HCT116 (cell line): ENCODE results near the gene GPN2. TPM values are rescaled to one million over a fixed set of nuclear protein-coding genes. Genes with fewer than 3 reads are reported as not detected.
A peak's percentile ranks its signal among the peaks of the same experiment; 100 is the strongest.

Source experiments
- ATAC-seq: fragments of 200-7000 bp; cut with Tn5 transposase; 2 replicates; pipeline ENCODE4 v1.9.1; 2020; ENCODE audit warnings: mild to moderate bottlenecking, moderate library complexity
- BruUV-seq: library from RNA; stranded (reverse); fragments of 400-500 nt; replicated peaks from 2 replicates; lab custom pipeline; 2021; lab: Mats Ljungman, UMichigan
- CTCF ChIA-PET: fragments of 300-600 bp; sonication (Branson Sonifier 250); formaldehyde crosslinking; loops from one replicate; lab custom pipeline; 2021; ENCODE audit warnings: antibody characterized with exemption; lab: Charles Lee
- POLR2A ChIA-PET: fragments of 300-600, 350-600 bp; sonication (Branson Sonifier 250); formaldehyde crosslinking; loops from one replicate; lab custom pipeline; 2021; ENCODE audit warnings: antibody characterized with exemption; lab: Charles Lee
- RAD21 ChIA-PET, 2 experiments: fragments of 300-600 bp; sonication (Branson Sonifier 250); formaldehyde crosslinking; loops; one replicate each; lab custom pipeline; 2023; ENCODE audit warnings: low total read pairs in 2 of 2; ENCODE audit not compliant: uncharacterized antibody in 2 of 2, unreplicated experiment in 2 of 2, low non-redundant PET in 1 of 2; lab: Charles Lee
- DNase-seq: peaks from one replicate; pipeline ENCODE4 v3.0.0-alpha.2; 2010; ENCODE audit warnings: low read depth, low spot score
- H2AFZ ChIP-seq: fragments of 200-600 bp; shearing (Covaris generic), sonication (generic); 2 replicates; pipeline ENCODE4 v1.6.1; 2017; ENCODE audit warnings: low read depth, mixed run types, mixed read lengths, antibody characterized with exemption, low read length; ENCODE audit not compliant: poor library complexity, severe bottlenecking
- H3K27ac ChIP-seq: 2 replicates; pipeline ENCODE4 v1.5.1; 2012; ENCODE audit warnings: low read depth, low read length
- H3K27me3 ChIP-seq: fragments of 200-600 bp; sonication (generic); 2 replicates; pipeline ENCODE4 v1.6.1; 2016; ENCODE audit warnings: mixed run types, low read length, mixed read lengths; ENCODE audit not compliant: insufficient read depth
- H3K36me3 ChIP-seq, 2 experiments: fragments of 200-500 bp in 1 of 2; fragments of 200-600 bp in 1 of 2; sonication (Bioruptor generic) in 1 of 2; sonication (generic) in 1 of 2; 2 replicates each; pipeline versions ENCODE4 v1.5.1 to v1.6.1; 2014 to 2016; ENCODE audit warnings: low read length in 2 of 2, inconsistent platforms in 1 of 2, mixed read lengths in 1 of 2, mixed run types in 1 of 2; ENCODE audit not compliant: insufficient read depth in 2 of 2, control insufficient read depth in 1 of 2
- H3K4me1 ChIP-seq, 2 experiments: fragments of 200-600 bp in 1 of 2; sonication (generic) in 1 of 2; 2 replicates each; pipeline versions ENCODE4 v1.5.1 to v1.6.1; 2012 to 2017; ENCODE audit warnings: low read length in 2 of 2, inconsistent platforms in 1 of 2, mild to moderate bottlenecking in 1 of 2, mixed read lengths in 1 of 2, mixed run types in 1 of 2, moderate library complexity in 1 of 2; ENCODE audit not compliant: insufficient read depth in 2 of 2, control insufficient read depth in 1 of 2
- H3K4me2 ChIP-seq: fragments of 200-600 bp; sonication (generic); 2 replicates; pipeline ENCODE4 v1.6.1; 2017; ENCODE audit warnings: mixed run types, low read length, mixed read lengths
- H3K4me3 ChIP-seq, 2 experiments: fragments of 200-600 bp in 1 of 2; sonication (generic) in 1 of 2; replicated peaks in 1 of 2; 2 replicates each; pipeline ENCODE4 v1.5.1; 2011 to 2016; ENCODE audit warnings: low read length in 2 of 2, control low read depth in 1 of 2, low read depth in 1 of 2, mild to moderate bottlenecking in 1 of 2, mixed read lengths in 1 of 2, mixed run types in 1 of 2
- H3K79me2 ChIP-seq: fragments of 200-600 bp; sonication (generic); 2 replicates; pipeline ENCODE4 v1.6.1; 2017; ENCODE audit warnings: mild to moderate bottlenecking, mixed run types, low read length, moderate library complexity, mixed read lengths; ENCODE audit not compliant: insufficient read depth
- H3K9ac ChIP-seq: fragments of 200-600 bp; sonication (generic); 2 replicates; pipeline ENCODE4 v1.6.1; 2016; ENCODE audit warnings: low read length, mixed read lengths
- H3K9me2 ChIP-seq: fragments of 200-600 bp; sonication (generic), shearing (Covaris generic); 2 replicates; pipeline ENCODE4 v1.6.1; 2017; ENCODE audit warnings: mixed run types, mild to moderate bottlenecking, moderate library complexity; ENCODE audit not compliant: insufficient read depth
- H3K9me3 ChIP-seq, 2 experiments: fragments of 200-500 bp in 1 of 2; fragments of 200-600 bp in 1 of 2; sonication (Bioruptor generic) in 1 of 2; sonication (generic) in 1 of 2; 2 replicates each; pipeline ENCODE4 v1.6.1; 2014 to 2017; ENCODE audit warnings: low read length in 2 of 2, mixed read lengths in 2 of 2, inconsistent platforms in 1 of 2, low read depth in 1 of 2, mild to moderate bottlenecking in 1 of 2, mixed run types in 1 of 2, moderate library complexity in 1 of 2; ENCODE audit not compliant: control insufficient read depth in 1 of 2, insufficient read depth in 1 of 2
- H4K20me1 ChIP-seq: fragments of 200-600 bp; sonication (generic), shearing (Covaris generic); 2 replicates; pipeline ENCODE4 v1.6.1; 2017; ENCODE audit warnings: mixed run types, mild to moderate bottlenecking, moderate library complexity; ENCODE audit not compliant: insufficient read depth
- ATF3 ChIP-seq: IDR thresholded peaks from 2 replicates; pipeline ENCODE4 v1.6.1; 2012
- CBX3 ChIP-seq: IDR thresholded peaks from 2 replicates; pipeline ENCODE4 v1.6.1; 2012; ENCODE audit warnings: low read depth
- CEBPB ChIP-seq: IDR thresholded peaks from 2 replicates; pipeline ENCODE4 v1.6.1; 2012; ENCODE audit warnings: low read depth
- CTCF ChIP-seq, 3 experiments: fragments of 200-600 bp in 1 of 3; sonication (generic) in 1 of 3; IDR thresholded peaks in 2 of 3; conservative IDR thresholded peaks in 1 of 3; 2 replicates each; pipeline ENCODE4 v1.5.1; 2012 to 2017; ENCODE audit warnings: low read depth in 2 of 3, low read length in 2 of 3, antibody characterized with exemption in 1 of 3, borderline replicate concordance in 1 of 3, control low read depth in 1 of 3, mild to moderate bottlenecking in 1 of 3, mixed read lengths in 1 of 3, mixed run types in 1 of 3, moderate library complexity in 1 of 3; ENCODE audit not compliant: insufficient read depth in 1 of 3
- EGR1 ChIP-seq: IDR thresholded peaks from 2 replicates; pipeline ENCODE4 v1.6.1; 2012; ENCODE audit warnings: low read depth
- ELF1 ChIP-seq: IDR thresholded peaks from 2 replicates; pipeline ENCODE4 v1.6.1; 2012; ENCODE audit warnings: low read depth, borderline replicate concordance
- EZH2 ChIP-seq: fragments of 200-600 bp; sonication (generic); IDR thresholded peaks from 2 replicates; pipeline ENCODE4 v1.6.1; 2017; ENCODE audit warnings: antibody characterized with exemption, mixed run types
- FOSL1 ChIP-seq: IDR thresholded peaks from 2 replicates; pipeline ENCODE4 v1.6.1; 2012; ENCODE audit warnings: low read depth
- MAX ChIP-seq: IDR thresholded peaks from 2 replicates; pipeline ENCODE4 v1.6.1; 2012
- POLR2A ChIP-seq: IDR thresholded peaks from 2 replicates; pipeline ENCODE4 v1.7.0; 2011; ENCODE audit warnings: borderline replicate concordance; ENCODE audit not compliant: insufficient read depth, insufficient read length; ENCODE audit errors: extremely low read depth
- POLR2AphosphoS5 ChIP-seq: IDR thresholded peaks from 2 replicates; pipeline ENCODE4 v1.6.1; 2011; ENCODE audit warnings: mild to moderate bottlenecking, low read depth, low read length, moderate library complexity
- RAD21 ChIP-seq: IDR thresholded peaks from 2 replicates; pipeline ENCODE4 v1.6.1; 2012; ENCODE audit warnings: low read depth, mild to moderate bottlenecking
- REST ChIP-seq: IDR thresholded peaks from 2 replicates; pipeline ENCODE4 v1.6.1; 2012; ENCODE audit warnings: low read depth
- SIN3A ChIP-seq: IDR thresholded peaks from 2 replicates; pipeline ENCODE4 v1.6.1; 2012; ENCODE audit warnings: low read depth
- SP1 ChIP-seq: IDR thresholded peaks from 2 replicates; pipeline ENCODE4 v1.6.1; 2012; ENCODE audit warnings: low read depth
- SRF ChIP-seq: IDR thresholded peaks from 2 replicates; pipeline ENCODE4 v1.6.1; 2012; ENCODE audit warnings: low read depth
- TCF7L2 ChIP-seq: IDR thresholded peaks from 2 replicates; pipeline ENCODE4 v1.7.0; 2011; ENCODE audit warnings: borderline replicate concordance, inconsistent platforms; ENCODE audit not compliant: insufficient read depth, insufficient read length; ENCODE audit errors: extremely low read depth
- YY1 ChIP-seq: IDR thresholded peaks from 2 replicates; pipeline ENCODE4 v1.6.1; 2011; ENCODE audit warnings: low read length, low read depth, moderate library complexity, mild to moderate bottlenecking; ENCODE audit not compliant: insufficient replicate concordance; ENCODE audit errors: extremely low read depth
- ZBTB33 ChIP-seq: IDR thresholded peaks from 2 replicates; pipeline ENCODE4 v1.6.1; 2011; ENCODE audit warnings: mild to moderate bottlenecking, low read length, moderate library complexity; ENCODE audit not compliant: insufficient replicate concordance; ENCODE audit errors: extremely low read depth
- ZFX ChIP-seq: fragments of 450-650 bp; IDR thresholded peaks from 2 replicates; pipeline ENCODE4 v1.6.1; 2017
- intact Hi-C: fragments of 100-400 bp; cut with micrococcal nuclease; formaldehyde crosslinking; loops from 2 replicates; pipeline ENCODE4 v1.10.0; 2022
- total RNA-seq: library from RNA; stranded (reverse); gene quantifications from one replicate; pipeline ENCODE4 v1.2.1, GENCODE V29; 2021; ENCODE audit not compliant: unreplicated experiment

Gene GPN2
- total RNA-seq, 1 experiment from 2014 or later = 37.2 TPM

GRCh38 chr1:26913754-26914619 lies 23.9 kb upstream of the GPN2 start, which contains the start of gene NR0B2:
TSS of gene NR0B2 (minus strand) at chr1:26913975. CDS start at chr1:26913940, 35 bp downstream.
- no peak within 1 kb of the TSS for H3K9ac ChIP-seq
- POLR2A ChIA-PET = no interaction called here
- CTCF ChIA-PET = no interaction called here
- no peaks in the 10 kb centered on the region for H3K36me3 ChIP-seq
- no TSS peak for BruUV-seq
- peaks cover 5% of the 10 kb centered on the region in 2 experiments; a peak in 2 of 4 replicates for H3K4me1 ChIP-seq
- ATAC-seq = peak; percentile 44
- no peaks in the 10 kb centered on the region for H3K27me3 ChIP-seq
- H3K4me2 ChIP-seq = no peak within 1 kb of the TSS
- intact Hi-C loops = no loop called here
- H3K4me3 ChIP-seq = no peak within 1 kb of the TSS
- no peak within 1 kb of the TSS for H3K27ac ChIP-seq
- DNase-seq = no peak
- H4K20me1 ChIP-seq = no peaks in the 10 kb centered on the region
- H2AFZ ChIP-seq = no peak within 1 kb of the TSS
- no peaks in the 10 kb centered on the region for H3K79me2 ChIP-seq
- H3K9me3 ChIP-seq = no peaks in the 10 kb centered on the region
- TF ChIP-seq RAD21 (no peak), EGR1 (no peak), POLR2AphosphoS5 (no peak), ATF3 (no peak), ZBTB33 (no peak), TCF7L2 (no peak), POLR2A (no peak), FOSL1 (no peak), CEBPB (no peak), ELF1 (no peak), SIN3A (no peak), CBX3 (no peak), SP1 (no peak), MAX (no peak), REST (no peak), YY1 (no peak), ZFX (no peak), EZH2 (no peak), SRF (no peak), CTCF (IDR thresholded peaks at IDR 0.05 in 2 of 3, conservative IDR thresholded peaks at IDR 0.05 in 1 of 3; ENCODE audit: borderline replicate concordance in 1 of 3, insufficient read depth in 1 of 3, low read depth in 2 of 3, low read length in 2 of 3) (no peak)
- no peaks in the 10 kb centered on the region for H3K9me2 ChIP-seq
- RAD21 ChIA-PET = no interaction called here
